Renal cortical epithelial cell (primary cell): ENCODE data around the gene MXRA7. TPM values are rescaled to one million over a fixed set of nuclear protein-coding genes. Genes with fewer than 3 reads are reported as not detected.
A peak's percentile ranks its signal among the peaks of the same experiment; 100 is the strongest.
"Not testable (repeated sequence)": the region's sequence is repeated elsewhere in the genome, so short reads cannot be mapped to it uniquely, and the experiment has no call there.

Source experiments
- DNase-seq: peaks from one replicate; pipeline ENCODE4 v3.0.0-alpha.2; 2011; ENCODE audit warnings: low read depth
- total RNA-seq: library from RNA; depleted of rRNA; stranded (reverse); fragments of >200 nt; gene quantifications from 2 replicates; pipeline ENCODE4 v1.2.3, GENCODE V29; 2014

MXRA7 gene
- total RNA-seq, 1 donor from 2014 or later = 286 TPM

- DNase-seq = no peak
Measured at GRCh38 chr17:76735586-76736348, 25.0 kb upstream of the MXRA7 start.

- peak; percentile 52 for DNase-seq
Measured at GRCh38 chr17:76735006-76735405, 24.2 kb upstream of the MXRA7 start.

GRCh38 chr17:76734080-76734840 lies 23.5 kb upstream of the MXRA7 start:
- peak; percentile 42 for DNase-seq

- DNase-seq = no peak
Measured at GRCh38 chr17:76733618-76733957, 22.8 kb upstream of the MXRA7 start.

GRCh38 chr17:76732734-76733617 lies 22.2 kb upstream of the MXRA7 start:
- DNase-seq = no peak

GRCh38 chr17:76731800-76732733 lies 21.3 kb upstream of the MXRA7 start:
- not testable (repeated sequence) for DNase-seq

- DNase-seq = peak; percentile 71
Measured at GRCh38 chr17:76727745-76728456, 17.1 kb upstream of the MXRA7 start.

- peak; percentile 37 for DNase-seq
Measured at GRCh38 chr17:76726776-76727718, 16.3 kb upstream of the MXRA7 start, which contains the start of gene METTL23. Gene METTL23, plus strand, starts transcription at chr17:76726839. Its CDS starts 2,872 bp downstream, at chr17:76729711.

GRCh38 chr17:76726231-76726775 lies 15.5 kb upstream of the MXRA7 start, which contains the start of gene JMJD6:
Gene JMJD6, minus strand, starts transcription at chr17:76726606. Its CDS starts 131 bp downstream, at chr17:76726475.
- DNase-seq = peak; percentile 87

- no peak for DNase-seq
Measured at GRCh38 chr17:76725580-76726230, 14.9 kb upstream of the MXRA7 start.

GRCh38 chr17:76723812-76724211 lies 13.0 kb upstream of the MXRA7 start:
- DNase-seq = no peak

GRCh38 chr17:76722977-76723376 lies 12.2 kb upstream of the MXRA7 start:
- DNase-seq = not testable (repeated sequence)

- DNase-seq = no peak
Measured at GRCh38 chr17:76722279-76722678, 11.5 kb upstream of the MXRA7 start.

GRCh38 chr17:76721463-76721862 lies 10.7 kb upstream of the MXRA7 start:
- no peak for DNase-seq

- no peak for DNase-seq
Measured at GRCh38 chr17:76720941-76721340, 10.2 kb upstream of the MXRA7 start.

- DNase-seq = no peak
Measured at GRCh38 chr17:76720211-76720610, 9.4 kb upstream of the MXRA7 start.

GRCh38 chr17:76718516-76718915 lies 7.8 kb upstream of the MXRA7 start:
- DNase-seq = no peak

- peak; percentile 54 for DNase-seq
Measured at GRCh38 chr17:76716839-76717215, 6.1 kb upstream of the MXRA7 start.
